Smooth muscle cell (in vitro differentiated cells): ENCODE data around the gene HK3. TPM values are rescaled to one million over a fixed set of nuclear protein-coding genes. Genes with fewer than 3 reads are reported as not detected.

Source experiments
- DNase-seq: peaks from one replicate; lab custom pipeline; 2025; ENCODE audit not compliant: unreplicated experiment; lab: John Stamatoyannopoulos, UW
- H2AFZ ChIP-seq: fragments of 200-600 bp; sonication (generic); 2 replicates; pipeline ENCODE4 v1.6.0; 2016; ENCODE audit warnings: antibody characterized with exemption, low read depth, mild to moderate bottlenecking
- H3F3A ChIP-seq: fragments of 200-600 bp; sonication (generic); 2 replicates; pipeline ENCODE4 v1.6.0; 2017; ENCODE audit warnings: antibody characterized with exemption, low read depth
- H3K27ac ChIP-seq: fragments of 200-600 bp; sonication (generic); 2 replicates; pipeline ENCODE4 v1.5.1; 2016; ENCODE audit warnings: low read depth, mild to moderate bottlenecking
- H3K27me3 ChIP-seq: fragments of 200-600 bp; sonication (generic); 2 replicates; pipeline ENCODE4 v1.6.1; 2016; ENCODE audit warnings: low read depth, mild to moderate bottlenecking
- H3K36me3 ChIP-seq: fragments of 200-600 bp; sonication (generic); 2 replicates; pipeline ENCODE4 v1.5.1; 2016; ENCODE audit warnings: low read depth
- H3K4me1 ChIP-seq: fragments of 200-600 bp; sonication (generic); 2 replicates; pipeline ENCODE4 v1.5.1; 2016; ENCODE audit warnings: low read depth
- H3K4me2 ChIP-seq: fragments of 200-600 bp; sonication (generic); 2 replicates; pipeline ENCODE4 v1.6.0; 2016; ENCODE audit warnings: mild to moderate bottlenecking
- H3K4me3 ChIP-seq: fragments of 200-600 bp; sonication (generic); 2 replicates; pipeline ENCODE4 v1.5.1; 2016; ENCODE audit warnings: mild to moderate bottlenecking
- H3K79me2 ChIP-seq: fragments of 200-600 bp; sonication (generic); 2 replicates; pipeline ENCODE4 v1.6.0; 2016; ENCODE audit warnings: low read depth, mild to moderate bottlenecking
- H3K9ac ChIP-seq: fragments of 200-600 bp; sonication (generic); 2 replicates; pipeline ENCODE4 v1.6.0; 2016; ENCODE audit warnings: low read depth
- H3K9me3 ChIP-seq: fragments of 200-600 bp; sonication (generic); replicated peaks from 2 replicates; pipeline ENCODE4 v1.5.1; 2016; ENCODE audit warnings: low read depth
- H4K20me1 ChIP-seq: fragments of 200-600 bp; sonication (generic); 2 replicates; pipeline ENCODE4 v1.6.0; 2016; ENCODE audit warnings: low read depth
- CTCF ChIP-seq: fragments of 200-600 bp; sonication (generic); IDR thresholded peaks from 2 replicates; pipeline ENCODE4 v1.5.1; 2017; ENCODE audit warnings: borderline replicate concordance, mild to moderate bottlenecking, antibody characterized with exemption; ENCODE audit not compliant: insufficient read depth, poor library complexity, severe bottlenecking
- whole genome bisulfite sequencing: methylation state at CpG from one replicate; pipeline ENCODE4 v1.1.7; 2016; ENCODE audit warnings: low lambda C conversion rate; 5-methylcytosine and 5-hydroxymethylcytosine counted together
- polyA plus RNA-seq: library from polyadenylated mRNA; unstranded; fragments of >200 nt; fragmentation: Nextera tagmentation; extraction: Ambion mirVana; gene quantifications from 2 replicates; pipeline ENCODE4 v1.2.1, GENCODE V29; 2016
- total RNA-seq: library from RNA; depleted of rRNA; stranded (reverse); fragments of >200 nt; gene quantifications from 2 replicates; pipeline ENCODE4 v1.2.3, GENCODE V29; 2014

The HK3 gene
- total and polyA plus RNA-seq, 2 experiments from 2014 or later: not detected

GRCh38 chr5:176886336-176887251, 12.6 kb downstream of the HK3 start:
- Histone ChIP-seq H2AFZ (no peak overlapping the region), H3K79me2 (no peaks in the 10 kb centered on the region), H3K4me2 (no peak overlapping the region), H3K36me3 (no peaks in the 10 kb centered on the region), H3K4me3 (no peak overlapping the region), H3K27me3 (no peaks in the 10 kb centered on the region), H3K9me3 (no peaks in the 10 kb centered on the region), H4K20me1 (no peaks in the 10 kb centered on the region), H3F3A (no peaks in the 10 kb centered on the region), H3K9ac (no peak overlapping the region), H3K4me1 (no peaks in the 10 kb centered on the region), H3K27ac (no peak overlapping the region)
- TF ChIP-seq CTCF: no peak
- DNase-seq: no peak
- 92% methylated on average over 13 of the region's 13 CpGs for WGBS

GRCh38 chr5:176884571-176884890, 14.6 kb downstream of the HK3 start:
- Histone ChIP-seq H3K36me3 (no peaks in the 10 kb centered on the region), H2AFZ (no peak overlapping the region), H3K4me3 (no peak overlapping the region), H3F3A (no peaks in the 10 kb centered on the region), H3K4me1 (no peaks in the 10 kb centered on the region), H3K4me2 (no peak overlapping the region), H3K27ac (no peak overlapping the region), H4K20me1 (no peaks in the 10 kb centered on the region), H3K9ac (no peak overlapping the region), H3K27me3 (no peaks in the 10 kb centered on the region), H3K9me3 (no peaks in the 10 kb centered on the region), H3K79me2 (no peaks in the 10 kb centered on the region)
- DNase-seq: no peak
- TF ChIP-seq CTCF: no peak
- 51% methylated on average over 4 of the region's 4 CpGs for WGBS

- Histone ChIP-seq H3K27me3 (no peaks in the 10 kb centered on the region), H3K9me3 (no peaks in the 10 kb centered on the region), H3F3A (no peaks in the 10 kb centered on the region), H4K20me1 (no peaks in the 10 kb centered on the region), H3K9ac (no peak overlapping the region), H2AFZ (no peak overlapping the region), H3K27ac (no peak overlapping the region), H3K4me1 (no peaks in the 10 kb centered on the region), H3K79me2 (no peaks in the 10 kb centered on the region), H3K4me3 (no peak overlapping the region), H3K36me3 (no peaks in the 10 kb centered on the region), H3K4me2 (no peak overlapping the region)
- 94% methylated on average over 17 of the region's 17 CpGs for WGBS
- TF ChIP-seq CTCF: no peak
- no peak for DNase-seq
Measured at GRCh38 chr5:176883700-176884570, 15.2 kb downstream of the HK3 start.
